Gastrocnemius medialis (tissue), 4 donors: ENCODE results near the gene PHC3. TPM values are rescaled to one million over a fixed set of nuclear protein-coding genes. Genes with fewer than 3 reads are reported as not detected.

Experiments
- ATAC-seq, 2 donors: fragments of 150-250 bp; one replicate each; pipeline ENCODE4 v1.9.1; 2016
- DNase-seq, 2 donors: peaks; one replicate each; pipeline ENCODE4 v3.0.0-alpha.2; 2019
- H3K27ac ChIP-seq, 4 donors: fragments of 200-600 bp; sonication (generic); 1 replicate in 1 of 4; 2 replicates in 3 of 4; pipeline ENCODE4 v1.5.1; 2016 to 2018; ENCODE audit warnings: mild to moderate bottlenecking in 2 of 4, moderate library complexity in 1 of 4
- H3K27me3 ChIP-seq, 3 donors: fragments of 200-600 bp; sonication (generic) in 2 of 3; 1 replicate in 1 of 3; 2 replicates in 2 of 3; pipeline versions ENCODE4 v1.5.1 to v1.6.0; 2016 to 2019; ENCODE audit warnings: mild to moderate bottlenecking in 1 of 3, moderate library complexity in 1 of 3
- H3K36me3 ChIP-seq, 2 donors: fragments of 200-600 bp; sonication (generic) in 1 of 2; one replicate each; pipeline ENCODE4 v1.5.1; 2017 to 2018
- H3K4me1 ChIP-seq, 2 donors: fragments of 200-600 bp; sonication (generic) in 1 of 2; one replicate each; pipeline ENCODE4 v1.5.1; 2016 to 2017; ENCODE audit warnings: mild to moderate bottlenecking in 2 of 2
- H3K4me3 ChIP-seq, 4 donors: fragments of 200-600 bp; sonication (generic) in 3 of 4; 1 replicate in 1 of 4; 2 replicates in 3 of 4; pipeline ENCODE4 v1.5.1; 2016 to 2019; ENCODE audit warnings: mild to moderate bottlenecking in 2 of 4
- H3K9me3 ChIP-seq, 3 donors: fragments of 200-600 bp; sonication (generic) in 2 of 3; 1 replicate in 1 of 3; 2 replicates in 2 of 3; pipeline ENCODE4 v1.5.1; 2016 to 2019
- POLR2A ChIP-seq, 2 donors: fragments of 450-650 bp; IDR thresholded peaks; one replicate each; pipeline ENCODE4 v1.6.1; 2017; ENCODE audit warnings: antibody characterized with exemption in 2 of 2, mild to moderate bottlenecking in 2 of 2, moderate library complexity in 2 of 2
- in situ Hi-C, 4 donors: fragments of 200-750 bp; cut with MboI; loops; one replicate each; pipeline versions ENCODE4 v1.15.0 to v1.8.0; 2017; ENCODE audit warnings: low sequenced_read_pairs in 4 of 4
- intact Hi-C: fragments of 100-400 bp; cut with DNase I; formaldehyde crosslinking; loops from one replicate; pipeline ENCODE4 v1.15.1; 2023; ENCODE audit warnings: low total_unique reads
- total RNA-seq, 4 donors: library from RNA; depleted of rRNA; stranded (reverse); fragments of >200 nt; gene quantifications; one replicate each; pipeline versions ENCODE4 v1.1.0 to v1.2.3, GENCODE V29; 2016
- TF ChIP-seq, protein P1 (sequence below), 5 experiments: fragments of 450-650 bp in 3 of 5; fragments of 200-600 bp in 2 of 5; sonication (generic) in 2 of 5; IDR thresholded peaks in 4 of 5; conservative IDR thresholded peaks in 1 of 5; 1 replicate in 4 of 5; 2 replicates in 1 of 5; pipeline ENCODE4 v1.5.1; 2016 to 2019; ENCODE audit warnings: antibody characterized with exemption in 5 of 5, mild to moderate bottlenecking in 3 of 5, moderate library complexity in 3 of 5

PHC3 gene
- total RNA-seq, 4 donors from 2014 or later = 25.4 to 37.0 (median 32.4) TPM

DNA sequence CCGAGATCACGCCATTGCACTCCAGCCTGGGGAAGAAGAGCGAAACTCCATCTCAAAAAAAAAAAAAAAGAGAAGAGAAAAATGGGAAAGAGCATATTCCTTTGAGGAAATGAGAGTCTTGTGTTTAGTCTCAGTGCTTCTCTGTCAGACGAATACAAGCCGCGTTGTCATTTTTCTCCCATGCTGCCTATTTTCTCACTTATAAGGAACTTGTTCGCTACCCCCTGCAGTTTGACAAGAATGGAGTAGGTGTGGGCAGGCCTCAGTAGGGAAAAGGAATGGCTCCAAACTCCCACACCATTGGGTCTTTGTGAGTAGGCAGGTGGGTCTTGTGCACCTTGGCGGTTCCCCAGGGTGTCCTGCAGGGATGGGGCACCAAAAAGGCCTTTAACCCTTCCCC is 137.3 kb downstream of the PHC3 start:
- H3K36me3 ChIP-seq = no peaks in the 10 kb centered on the region
- TF ChIP-seq POLR2A (IDR thresholded peaks at IDR 0.05) = no peak
- TF ChIP-seq, protein P1, sequence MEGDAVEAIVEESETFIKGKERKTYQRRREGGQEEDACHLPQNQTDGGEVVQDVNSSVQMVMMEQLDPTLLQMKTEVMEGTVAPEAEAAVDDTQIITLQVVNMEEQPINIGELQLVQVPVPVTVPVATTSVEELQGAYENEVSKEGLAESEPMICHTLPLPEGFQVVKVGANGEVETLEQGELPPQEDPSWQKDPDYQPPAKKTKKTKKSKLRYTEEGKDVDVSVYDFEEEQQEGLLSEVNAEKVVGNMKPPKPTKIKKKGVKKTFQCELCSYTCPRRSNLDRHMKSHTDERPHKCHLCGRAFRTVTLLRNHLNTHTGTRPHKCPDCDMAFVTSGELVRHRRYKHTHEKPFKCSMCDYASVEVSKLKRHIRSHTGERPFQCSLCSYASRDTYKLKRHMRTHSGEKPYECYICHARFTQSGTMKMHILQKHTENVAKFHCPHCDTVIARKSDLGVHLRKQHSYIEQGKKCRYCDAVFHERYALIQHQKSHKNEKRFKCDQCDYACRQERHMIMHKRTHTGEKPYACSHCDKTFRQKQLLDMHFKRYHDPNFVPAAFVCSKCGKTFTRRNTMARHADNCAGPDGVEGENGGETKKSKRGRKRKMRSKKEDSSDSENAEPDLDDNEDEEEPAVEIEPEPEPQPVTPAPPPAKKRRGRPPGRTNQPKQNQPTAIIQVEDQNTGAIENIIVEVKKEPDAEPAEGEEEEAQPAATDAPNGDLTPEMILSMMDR (IDR thresholded peaks at IDR 0.05 in 4 of 5, conservative IDR thresholded peaks at IDR 0.05 in 1 of 5) = no peak
- in situ Hi-C loops (no loop called here), intact Hi-C loops (no loop called here)
- peaks cover 5 to 33% (median 18%) of the 10 kb centered on the region in 3 donors for H3K27me3 ChIP-seq
- H3K27ac ChIP-seq = no peak overlapping the region
- no peaks in the 10 kb centered on the region for H3K4me1 ChIP-seq
- DNase-seq = no peak
- no peaks in the 10 kb centered on the region for H3K9me3 ChIP-seq
- H3K4me3 ChIP-seq = no peak overlapping the region
- no peak for ATAC-seq

DNA sequence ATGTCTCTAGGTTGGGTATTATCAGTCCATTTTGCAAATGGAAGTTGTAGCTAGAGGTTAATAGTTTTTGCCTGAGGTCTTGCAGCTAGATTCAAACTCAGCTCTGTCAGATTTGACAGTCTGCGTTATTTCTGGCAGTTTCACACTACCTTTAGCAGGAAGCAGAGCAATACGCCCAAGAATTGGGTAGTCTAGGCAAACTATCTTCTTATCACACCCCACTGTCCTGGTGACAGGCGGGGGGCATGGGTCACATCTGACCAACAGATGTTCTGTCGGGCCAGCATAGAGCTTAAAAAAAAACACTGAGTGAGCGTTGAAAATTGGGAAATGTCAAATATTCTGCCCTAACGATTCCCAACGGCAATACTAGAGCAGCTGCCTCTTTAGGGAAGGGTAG is 138.0 kb downstream of the PHC3 start:
- in situ Hi-C loops (no loop called here), intact Hi-C loops (no loop called here)
- Histone ChIP-seq H3K9me3 (no peaks in the 10 kb centered on the region), H3K27ac (no peak overlapping the region), H3K4me3 (no peak overlapping the region), H3K4me1 (no peaks in the 10 kb centered on the region), H3K36me3 (no peaks in the 10 kb centered on the region), H3K27me3 (peaks cover 12 to 40% (median 26%) of the 10 kb centered on the region in 3 donors)
- no peak for ATAC-seq
- no peak for DNase-seq
- TF ChIP-seq POLR2A (IDR thresholded peaks at IDR 0.05) = no peak
- TF ChIP-seq, protein P1 (IDR thresholded peaks at IDR 0.05 in 4 of 5, conservative IDR thresholded peaks at IDR 0.05 in 1 of 5) = no peak

DNA sequence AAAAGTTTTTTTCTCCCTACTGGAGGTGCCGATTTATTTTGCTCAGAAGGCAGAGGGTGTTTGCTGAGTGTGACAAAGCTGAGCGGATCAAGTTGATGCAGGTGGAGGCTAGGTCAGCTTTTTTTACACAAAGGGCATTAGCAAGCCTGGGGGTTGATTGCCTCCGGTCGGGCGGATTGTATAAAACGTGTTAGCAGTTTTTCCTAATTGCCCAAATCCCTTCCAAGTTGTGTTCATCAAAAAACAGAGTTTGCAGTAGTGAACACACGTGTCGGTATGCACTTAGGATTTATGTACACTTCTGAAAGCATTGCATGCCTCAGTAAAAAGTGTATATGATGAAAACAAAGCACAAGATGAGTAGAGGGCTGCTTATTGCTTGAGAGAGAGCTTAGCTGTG is 141.1 kb downstream of the PHC3 start:
- no peaks in the 10 kb centered on the region for H3K9me3 ChIP-seq
- H3K4me3 ChIP-seq = no peak overlapping the region
- no peaks in the 10 kb centered on the region for H3K4me1 ChIP-seq
- H3K36me3 ChIP-seq = no peaks in the 10 kb centered on the region
- TF ChIP-seq, protein P1 (IDR thresholded peaks at IDR 0.05 in 4 of 5, conservative IDR thresholded peaks at IDR 0.05 in 1 of 5) = no peak
- TF ChIP-seq POLR2A (IDR thresholded peaks at IDR 0.05) = no peak
- no peak overlapping the region for H3K27ac ChIP-seq
- DNase-seq = no peak
- peaks cover 25 to 54% (median 35%) of the 10 kb centered on the region in 3 donors for H3K27me3 ChIP-seq
- ATAC-seq = no peak
- intact Hi-C loops = no loop called here
- in situ Hi-C loops = no loop called here

DNA sequence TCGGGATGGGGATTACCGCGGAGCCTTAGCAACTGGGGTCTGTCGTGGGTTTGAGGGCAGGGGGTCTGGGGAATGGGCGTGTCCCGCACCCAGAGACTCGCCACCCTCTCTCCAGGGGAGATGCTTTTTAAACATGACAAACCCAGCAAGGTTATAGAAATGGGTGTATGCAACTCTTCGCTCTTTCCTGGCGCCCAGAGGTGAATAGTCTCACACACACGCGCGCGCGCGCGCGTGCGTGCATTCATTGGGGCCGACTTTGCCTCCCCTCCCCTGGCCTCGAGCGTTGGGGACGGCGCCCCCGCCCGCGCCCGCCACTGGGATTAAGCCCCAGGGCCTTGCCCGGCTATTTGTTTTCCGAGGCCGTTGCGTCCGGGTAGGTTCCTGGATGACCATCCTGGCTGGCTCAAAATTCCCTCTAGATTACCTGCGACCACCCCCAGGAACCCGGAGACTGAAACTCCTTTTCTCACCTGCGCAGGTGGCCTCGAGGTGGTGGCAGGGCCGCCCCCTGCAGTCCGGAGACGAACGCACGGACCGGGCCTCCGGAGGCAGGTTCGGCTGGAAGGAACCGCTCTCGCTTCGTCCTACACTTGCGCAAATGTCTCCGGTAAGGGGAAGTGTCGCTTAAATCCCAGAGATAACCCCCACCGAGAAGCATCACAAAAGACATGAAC is 143.0 kb downstream of the PHC3 start:
- intact Hi-C loops (no loop called here), in situ Hi-C loops (no loop called here)
- Histone ChIP-seq H3K9me3 (no peaks in the 10 kb centered on the region), H3K4me1 (no peaks in the 10 kb centered on the region), H3K4me3 (peak overlapping the region; percentile 41 to 65 (median 54)), H3K36me3 (no peaks in the 10 kb centered on the region), H3K27me3 (peaks cover 25 to 49% (median 35%) of the 10 kb centered on the region in 3 donors), H3K27ac (peak overlapping the region in 1 of 4 donors; percentile 18)
- ATAC-seq = no peak
- DNase-seq = no peak
- TF ChIP-seq, protein P1 (IDR thresholded peaks at IDR 0.05 in 4 of 5, conservative IDR thresholded peaks at IDR 0.05 in 1 of 5) = no peak

Other genes starting within 250 kb of the PHC3 start
- gene SEC62, start 214.9 kb downstream of the PHC3 start, total RNA-seq = 10 to 100 TPM; 22.6 to 42.8 (median 30.4) TPM
- 1 to 10 TPM in 2 of 4 donors, under 1 TPM in 2; 0.62 to 2.1 (median 1.2) TPM for gene GPR160, start 143.7 kb downstream of the PHC3 start, total RNA-seq
- gene PRKCI, start 40.7 kb upstream of the PHC3 start, total RNA-seq = 10 to 100 TPM; 10.5 to 20.9 (median 14.0) TPM
- 10 to 100 TPM; 26.7 to 45.1 (median 29.4) TPM for gene SKIL, start 176.0 kb upstream of the PHC3 start, total RNA-seq
- 1 to 10 TPM in 2 of 4 donors, under 1 TPM in 2; 0.53 to 2.7 (median 1.4) TPM for gene CLDN11, start 237.1 kb upstream of the PHC3 start, total RNA-seq